HTERT RPE-1 (cell line): ENCODE measurements around the gene DCPS.
"Not testable (repeated sequence)": the region's sequence is repeated elsewhere in the genome, so short reads cannot be mapped to it uniquely, and the experiment has no call there.

ENCODE experiments used
- in situ Hi-C: fragments of 300-500 bp; cut with MboI; formaldehyde crosslinking; loops from 4 replicates; pipeline ENCODE4 v1.14.3; 2020; ENCODE audit warnings: low sequenced_read_pairs

The DCPS gene

GRCh38 chr11:126381960-126382359 is 78.1 kb downstream of the DCPS start:
- in situ Hi-C loops = not testable (repeated sequence)

DNA sequence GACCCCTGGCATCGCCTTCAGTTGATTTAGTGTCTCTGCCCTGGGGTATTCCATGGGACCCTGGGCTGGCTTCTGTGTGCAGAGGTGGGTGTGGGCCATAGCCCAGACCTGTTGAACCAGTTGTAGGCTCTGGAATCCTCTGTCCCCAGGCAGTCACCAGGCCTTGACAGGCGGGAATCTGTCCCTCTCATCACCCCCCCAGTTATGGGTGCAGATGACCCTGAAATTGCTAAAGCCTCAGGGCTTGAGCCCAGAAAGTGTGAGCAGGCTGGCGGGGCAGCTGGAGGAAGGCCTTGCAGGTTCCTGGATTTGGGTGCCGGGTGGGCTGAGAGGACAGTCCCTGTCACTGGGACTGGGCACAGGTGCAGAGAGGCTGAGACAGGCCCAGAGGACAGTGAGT is 78.8 kb downstream of the DCPS start:
- in situ Hi-C loops = not testable (repeated sequence)

GRCh38 chr11:126383339-126384335 is 79.8 kb downstream of the DCPS start:
- in situ Hi-C loops = no loop called here

DNA sequence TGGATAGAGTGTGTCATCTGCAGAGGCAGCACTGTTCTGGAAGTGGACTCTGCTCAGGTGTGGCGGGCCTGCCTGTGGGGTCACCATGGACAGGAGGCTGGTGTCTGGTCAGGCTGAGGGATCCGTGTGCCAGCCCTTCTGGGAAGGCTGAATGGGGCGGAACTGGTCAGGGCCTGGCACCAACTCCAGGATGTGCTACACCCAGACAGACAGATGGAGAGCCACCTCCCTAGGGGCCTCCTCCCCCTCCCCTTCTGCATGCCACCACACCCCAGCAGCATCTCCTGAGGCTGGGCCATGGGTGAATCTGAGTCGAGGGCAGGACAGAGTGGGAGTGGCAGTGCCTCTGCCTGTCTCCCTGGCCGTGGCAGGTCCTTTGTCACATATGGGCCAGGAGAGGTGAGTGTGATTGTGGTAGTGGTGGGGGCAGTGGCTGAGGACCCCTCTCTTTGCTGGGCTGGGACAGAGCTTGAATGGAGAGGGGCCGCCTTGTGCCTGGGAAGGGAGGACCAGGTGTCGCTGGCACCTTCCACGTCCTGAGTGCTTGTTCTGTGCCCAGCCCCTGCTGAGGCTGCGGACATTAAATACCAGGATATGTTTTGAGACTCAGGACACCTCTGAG is 80.7 kb downstream of the DCPS start:
- in situ Hi-C loops = no loop called here

- in situ Hi-C loops = no loop called here
Measured at GRCh38 chr11:126385991-126386728, 82.3 kb downstream of the DCPS start.

DNA sequence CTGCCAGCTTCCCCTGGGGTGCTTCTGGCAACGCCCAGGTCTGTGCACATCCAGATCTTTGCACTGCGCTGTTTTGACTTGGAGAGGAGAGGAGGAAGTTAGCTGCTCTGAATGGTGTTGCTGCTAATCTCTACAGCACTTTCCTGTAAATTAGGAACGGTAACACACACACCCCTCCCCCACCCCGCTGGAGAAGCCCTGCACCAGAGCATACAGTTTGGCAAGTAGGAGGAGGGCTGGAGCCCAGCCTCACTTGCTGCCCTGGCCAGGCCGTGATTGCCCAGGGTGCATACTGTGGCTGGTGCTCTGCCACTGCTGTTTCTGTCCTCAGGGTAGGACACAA is 82.8 kb downstream of the DCPS start:
- in situ Hi-C loops = not testable (repeated sequence)

DNA sequence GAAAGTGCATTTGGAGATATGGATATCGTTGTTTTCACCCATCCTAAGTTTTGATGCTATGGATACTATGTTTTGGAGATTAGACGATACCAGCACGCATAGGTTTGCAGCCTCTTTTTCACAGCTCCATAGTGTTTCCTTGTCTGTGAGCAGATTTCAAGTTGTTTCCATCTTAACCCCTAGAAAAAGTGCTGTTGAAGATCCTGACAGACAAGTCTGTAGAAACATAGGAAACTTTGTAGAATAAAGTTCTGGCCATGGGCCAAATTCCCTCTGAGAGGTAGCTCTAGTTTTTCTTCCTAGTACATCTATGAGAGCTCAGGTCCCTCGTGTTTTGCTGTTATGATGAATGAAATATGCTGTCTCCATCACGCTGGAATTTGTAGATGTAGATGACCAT is 84.0 kb downstream of the DCPS start:
- in situ Hi-C loops = no loop called here

GRCh38 chr11:126390272-126390867 is 86.5 kb downstream of the DCPS start:
- in situ Hi-C loops = no loop called here

DNA sequence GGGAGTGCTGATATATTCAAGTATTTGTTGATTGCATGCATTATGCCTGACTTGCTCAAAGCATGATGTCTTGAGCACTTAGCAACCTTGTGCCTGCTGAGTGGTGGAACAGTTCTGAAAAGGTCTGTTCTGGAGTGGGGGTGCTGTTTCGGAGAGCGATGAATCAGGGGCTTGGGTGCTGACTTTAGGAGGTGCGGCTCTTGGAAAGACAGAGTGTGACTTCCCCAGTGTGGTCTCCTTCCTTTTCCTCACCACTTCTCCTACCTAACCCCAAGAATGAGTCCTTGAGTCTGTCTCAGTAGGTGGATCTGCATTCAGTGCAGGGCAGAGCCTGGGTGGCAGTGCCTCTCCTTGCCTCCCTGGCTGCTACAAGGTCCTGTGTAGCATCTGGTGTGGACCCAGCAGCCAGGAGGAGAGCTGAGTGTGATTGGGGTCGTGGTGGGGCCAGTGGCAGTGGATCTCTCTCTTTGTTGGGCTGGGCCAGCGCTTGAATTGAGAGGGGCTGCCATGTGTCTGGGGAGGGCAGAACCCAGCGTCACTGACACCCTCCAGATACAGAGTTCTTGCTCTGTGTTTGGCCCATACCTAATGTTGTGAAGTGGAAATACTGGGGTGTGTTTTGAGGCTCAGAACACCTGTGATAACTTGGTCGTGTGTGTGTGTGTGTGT is 87.6 kb downstream of the DCPS start:
- in situ Hi-C loops = no loop called here

GRCh38 chr11:126391970-126392632 is 88.2 kb downstream of the DCPS start:
- in situ Hi-C loops = no loop called here

DNA sequence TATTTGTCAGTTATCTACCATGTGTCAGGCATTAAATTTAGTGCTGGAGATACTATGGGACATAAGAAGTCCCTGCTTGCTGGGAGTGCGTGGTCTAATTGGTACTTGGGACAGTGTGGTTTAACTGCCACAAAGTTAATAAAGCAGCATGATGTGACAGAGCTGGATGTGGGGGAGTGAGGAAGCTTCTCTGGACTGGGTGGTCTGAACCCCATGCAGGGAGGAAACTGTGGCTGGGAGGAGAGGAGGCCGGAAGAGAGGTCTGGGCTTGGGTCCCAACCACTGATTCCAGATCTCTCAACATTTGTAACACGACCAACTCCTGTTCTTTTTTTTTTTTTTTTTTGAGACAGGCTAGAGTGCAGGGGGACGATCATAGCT is 88.8 kb downstream of the DCPS start:
- in situ Hi-C loops = no loop called here

GRCh38 chr11:126393143-126393542 is 89.3 kb downstream of the DCPS start:
- in situ Hi-C loops = no loop called here

GRCh38 chr11:126394036-126394435 is 90.2 kb downstream of the DCPS start:
- in situ Hi-C loops = no loop called here

- in situ Hi-C loops = not testable (repeated sequence)
Measured at GRCh38 chr11:126394634-126395072, 90.8 kb downstream of the DCPS start.
